Medulla oblongata (tissue), 1 donor: ENCODE measurements around the gene WDR18.

ENCODE experiments used
- DNase-seq: peaks from one replicate; pipeline ENCODE4 v3.0.0-alpha.2; 2015; ENCODE audit errors: extremely low spot score

WDR18 gene

DNA sequence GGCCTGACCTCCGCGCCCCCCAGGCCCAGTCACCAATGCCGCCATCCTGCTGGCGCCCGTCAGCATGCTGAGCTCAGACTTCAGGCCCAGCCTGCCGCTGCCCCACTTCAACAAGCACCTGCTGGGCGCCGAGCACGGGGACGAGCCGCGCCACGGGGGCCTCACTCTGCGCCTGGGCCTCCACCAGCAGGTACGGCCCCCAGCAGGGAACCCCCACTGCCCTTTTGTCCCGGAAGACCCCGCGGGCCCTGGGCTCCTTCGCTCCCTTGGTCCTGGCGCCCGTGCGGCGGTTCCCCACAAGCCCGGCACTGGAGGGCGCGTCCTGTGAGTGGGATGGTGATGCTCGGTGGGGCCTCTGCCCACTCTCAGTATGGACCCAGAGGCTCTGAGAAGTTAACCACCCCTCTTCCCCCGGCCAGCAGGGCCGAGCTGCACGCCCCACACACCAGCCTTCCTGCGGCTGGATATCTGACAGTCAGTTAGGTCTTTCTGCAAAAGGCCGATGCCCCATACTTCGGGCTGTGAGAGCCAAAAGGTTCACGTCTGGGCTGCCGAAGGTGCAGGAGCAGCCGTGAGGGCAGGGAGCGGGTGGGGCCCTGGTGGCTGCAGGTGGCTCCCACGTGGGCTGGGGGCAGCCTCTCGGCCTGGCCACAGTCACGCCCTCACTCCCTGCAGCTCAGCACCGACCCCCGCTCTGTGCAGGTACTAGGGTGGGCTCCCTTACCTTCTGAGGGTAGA is 8.0 kb downstream of the WDR18 start:
- DNase-seq: no peak

GRCh38 chr19:992670-993055 is 8.5 kb downstream of the WDR18 start:
- DNase-seq: no peak

GRCh38 chr19:993361-993830 is 9.3 kb downstream of the WDR18 start:
- DNase-seq: no peak

- DNase-seq: no peak
Measured at GRCh38 chr19:993831-994393, 9.8 kb downstream of the WDR18 start.

DNA sequence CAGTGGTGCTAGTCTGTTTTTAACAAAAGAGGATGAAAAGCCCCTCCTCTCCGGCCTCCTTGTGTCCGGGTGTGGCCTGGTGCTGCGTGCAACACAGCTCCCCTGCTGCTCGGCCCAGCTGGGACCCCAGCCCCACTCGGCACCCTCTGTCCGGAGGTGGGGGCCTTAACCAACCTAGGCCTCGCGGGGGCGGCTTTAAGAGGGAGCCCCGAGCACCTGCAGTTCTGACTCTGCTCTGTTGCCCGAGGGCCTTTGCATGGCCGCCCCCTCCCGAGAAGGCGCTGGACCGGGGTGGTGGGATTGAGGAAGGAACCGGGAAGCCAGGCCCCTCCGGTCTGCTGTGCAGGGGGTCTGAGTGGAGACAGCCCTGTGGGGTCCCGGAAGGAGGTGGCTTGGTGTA is 10.4 kb downstream of the WDR18 start:
- DNase-seq: no peak

DNA sequence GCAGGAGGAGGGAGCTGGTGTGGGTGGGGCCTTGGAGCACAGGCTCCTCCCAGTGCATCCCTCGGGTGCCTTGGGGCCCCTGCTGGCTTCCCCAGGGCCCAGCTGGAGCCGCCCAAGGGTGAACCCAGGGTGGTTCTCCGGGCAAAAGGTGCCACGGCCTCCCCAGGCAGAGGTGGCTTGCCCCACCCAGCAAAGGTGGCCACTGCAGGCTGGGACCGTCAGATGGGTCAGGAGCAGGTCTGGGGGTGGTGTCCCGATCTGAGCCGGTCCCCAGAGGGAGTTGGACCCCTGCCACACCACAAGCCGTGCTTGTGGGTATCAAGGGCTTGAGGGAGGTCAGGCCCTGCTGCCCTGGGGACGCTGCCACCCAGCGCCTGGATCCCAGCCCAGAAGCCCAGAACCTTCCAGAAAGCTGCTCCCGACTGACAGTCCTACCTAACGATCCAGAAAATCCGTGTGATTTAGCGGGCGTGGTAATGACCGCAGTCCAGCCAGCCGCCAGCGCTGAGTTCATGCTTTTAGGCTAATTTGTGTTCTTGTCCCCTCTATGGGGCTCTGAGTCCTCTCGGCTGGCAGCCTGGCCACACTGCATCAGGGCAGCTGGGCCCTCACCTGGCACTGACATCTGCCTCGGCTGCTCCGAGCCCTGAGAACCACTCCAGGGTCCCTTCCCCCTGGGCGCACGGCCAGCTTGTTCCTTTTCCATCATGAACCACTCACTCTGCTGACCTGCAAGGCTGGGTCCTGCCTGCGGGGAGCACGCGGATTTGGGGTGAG is 11.1 kb downstream of the WDR18 start:
- no peak for DNase-seq

DNA sequence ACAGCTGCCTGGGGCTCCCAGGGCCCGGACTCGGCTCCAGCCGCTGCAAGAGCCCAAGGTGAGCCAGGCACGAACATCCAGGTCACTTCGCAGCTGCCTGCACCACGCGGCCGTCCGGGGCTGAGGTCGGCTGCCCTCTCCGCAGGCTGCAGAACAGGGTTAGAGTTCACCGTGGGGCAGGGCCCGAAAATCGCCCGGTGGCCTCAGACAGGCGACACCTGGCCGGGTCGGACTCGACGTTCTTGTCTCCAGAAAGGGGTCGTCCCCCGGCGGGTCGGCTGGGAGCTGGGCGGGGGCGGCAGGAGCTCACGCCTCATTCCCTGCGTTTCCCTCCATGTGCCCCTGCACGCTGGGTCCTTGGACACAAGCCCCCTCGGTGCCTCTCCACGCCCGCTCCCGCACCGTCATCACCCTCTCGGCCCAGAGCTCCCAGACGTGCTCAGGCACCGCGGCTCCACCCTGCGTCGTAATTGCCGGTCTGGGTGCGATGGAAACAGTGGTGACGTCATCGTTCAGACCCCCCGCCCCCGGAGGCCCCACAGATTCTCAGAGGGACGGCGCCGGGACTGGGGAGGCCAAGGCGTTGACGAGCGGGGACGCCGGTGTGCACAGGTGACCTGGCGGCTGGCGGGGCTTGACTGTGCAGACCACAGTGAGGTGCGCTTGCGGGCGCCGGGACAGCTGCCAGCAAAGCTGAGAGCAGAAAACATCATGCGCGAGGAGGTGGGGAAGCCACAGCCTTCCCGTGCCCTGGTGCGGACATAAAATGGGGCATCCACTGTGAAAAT is 12.1 kb downstream of the WDR18 start:
- no peak for DNase-seq

DNA sequence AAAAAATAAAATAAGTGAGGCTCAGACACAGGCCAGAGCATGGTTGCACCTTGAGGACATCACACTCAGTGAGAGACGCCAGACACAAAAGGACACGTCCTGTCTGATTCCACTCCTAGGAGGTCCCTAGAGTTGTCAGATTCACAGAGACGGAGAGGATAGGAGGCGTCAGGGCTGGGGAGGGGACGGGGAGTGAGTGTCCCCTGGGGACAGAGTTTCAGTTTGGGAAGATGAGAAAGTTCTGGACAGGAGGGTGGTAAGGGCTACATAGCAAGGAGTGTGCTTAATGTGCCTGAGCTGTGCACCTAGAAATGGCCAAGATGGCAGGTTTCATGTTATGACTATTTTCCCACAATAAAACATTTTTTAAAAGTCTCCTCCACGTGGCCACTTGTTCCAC is 13.9 kb downstream of the WDR18 start:
- DNase-seq: no peak

DNA sequence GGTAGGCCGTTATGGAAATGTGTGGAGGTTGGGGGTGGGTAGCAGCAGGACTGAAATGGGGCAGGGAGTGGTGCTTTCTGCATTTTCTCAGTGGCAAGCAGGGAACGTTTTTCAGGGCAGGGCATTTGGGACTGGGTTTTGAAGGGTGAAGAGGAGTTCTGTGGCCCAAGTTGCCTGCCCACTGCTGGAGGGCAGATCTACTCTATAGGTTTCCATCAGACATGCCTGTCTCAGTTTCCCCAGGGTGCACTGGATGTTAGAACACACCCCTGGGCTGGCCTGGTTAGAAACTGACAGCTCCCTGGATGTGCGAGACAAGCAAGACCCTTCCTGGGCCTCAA is 15.2 kb downstream of the WDR18 start:
- no peak for DNase-seq

- DNase-seq: no peak
Measured at GRCh38 chr19:1000095-1000494, 15.9 kb downstream of the WDR18 start, which contains the start of gene GRIN3B. GRIN3B (plus strand) TSS chr19:1000419; CDS start chr19:1000438, 19 bp downstream.

DNA sequence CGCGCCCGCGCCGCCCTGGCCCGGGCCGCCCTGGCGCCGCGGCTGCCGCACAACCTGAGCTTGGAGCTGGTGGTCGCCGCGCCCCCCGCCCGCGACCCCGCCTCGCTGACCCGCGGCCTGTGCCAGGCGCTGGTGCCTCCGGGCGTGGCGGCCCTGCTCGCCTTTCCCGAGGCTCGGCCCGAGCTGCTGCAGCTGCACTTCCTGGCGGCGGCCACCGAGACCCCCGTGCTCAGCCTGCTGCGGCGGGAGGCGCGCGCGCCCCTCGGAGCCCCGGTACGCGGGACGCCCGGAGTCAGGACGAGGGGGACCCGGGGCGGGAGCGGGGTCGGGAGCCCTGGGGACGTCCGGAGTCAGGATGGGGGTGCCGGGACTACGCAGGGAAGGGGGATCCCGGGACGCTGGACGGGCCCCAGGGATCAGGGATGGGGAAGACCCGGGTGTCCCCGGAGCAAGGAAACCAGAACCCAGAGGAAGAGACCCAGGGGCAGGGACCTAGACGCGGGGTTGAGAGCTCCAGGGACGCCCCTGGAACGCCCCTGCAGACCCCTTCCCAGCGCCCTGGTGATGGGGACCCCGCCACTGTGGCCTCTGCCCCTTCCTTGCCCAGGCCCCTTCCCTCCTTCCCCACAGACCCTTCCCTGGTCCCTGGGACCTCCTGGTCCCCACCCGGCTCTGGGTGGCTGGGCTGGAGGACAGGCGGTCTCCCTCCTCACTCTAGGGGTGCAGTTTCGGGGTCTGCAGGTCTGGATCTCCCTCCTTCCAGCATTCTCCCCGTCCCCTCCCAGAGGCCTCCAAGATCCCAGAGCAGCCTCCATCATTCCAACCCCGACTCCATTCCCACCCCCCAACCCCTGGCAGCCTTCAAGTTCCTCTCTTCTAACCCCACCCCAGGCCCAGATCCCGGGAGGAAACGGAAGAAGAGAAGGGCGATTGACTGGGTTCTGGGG is 16.7 kb downstream of the WDR18 start:
- no peak for DNase-seq

GRCh38 chr19:1001538-1002166 is 17.5 kb downstream of the WDR18 start:
- no peak for DNase-seq

- DNase-seq: no peak
Measured at GRCh38 chr19:1002600-1002999, 18.5 kb downstream of the WDR18 start.

DNA sequence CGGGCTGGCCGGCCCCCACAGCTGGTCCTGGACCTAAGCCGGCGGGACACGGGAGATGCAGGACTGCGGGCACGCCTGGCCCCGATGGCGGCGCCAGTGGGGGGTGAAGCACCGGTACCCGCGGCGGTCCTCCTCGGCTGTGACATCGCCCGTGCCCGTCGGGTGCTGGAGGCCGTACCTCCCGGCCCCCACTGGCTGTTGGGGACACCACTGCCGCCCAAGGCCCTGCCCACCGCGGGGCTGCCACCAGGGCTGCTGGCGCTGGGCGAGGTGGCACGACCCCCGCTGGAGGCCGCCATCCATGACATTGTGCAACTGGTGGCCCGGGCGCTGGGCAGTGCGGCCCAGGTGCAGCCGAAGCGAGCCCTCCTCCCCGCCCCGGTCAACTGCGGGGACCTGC is 19.1 kb downstream of the WDR18 start:
- no peak for DNase-seq

DNA sequence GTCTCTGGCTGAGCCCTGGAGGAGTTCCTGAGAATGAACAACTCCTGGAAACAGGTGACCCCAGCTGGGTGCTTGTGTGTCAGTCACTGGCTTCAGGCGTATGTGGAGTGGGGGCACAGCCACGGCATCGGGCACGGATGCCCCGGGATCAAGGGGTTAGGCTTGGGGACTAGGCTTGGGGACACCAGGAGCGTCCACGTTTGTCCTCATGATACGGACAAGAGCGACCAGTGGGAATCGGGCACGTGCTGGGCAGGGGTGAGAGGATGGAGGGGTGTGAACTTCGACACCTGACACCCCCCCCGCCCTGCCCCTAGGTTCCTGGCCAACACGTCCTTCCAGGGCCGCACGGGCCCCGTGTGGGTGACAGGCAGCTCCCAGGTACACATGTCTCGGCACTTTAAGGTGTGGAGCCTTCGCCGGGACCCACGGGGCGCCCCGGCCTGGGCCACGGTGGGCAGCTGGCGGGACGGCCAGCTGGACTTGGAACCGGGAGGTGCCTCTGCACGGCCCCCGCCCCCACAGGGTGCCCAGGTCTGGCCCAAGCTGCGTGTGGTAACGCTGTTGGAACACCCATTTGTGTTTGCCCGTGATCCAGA is 20.2 kb downstream of the WDR18 start:
- DNase-seq: no peak

DNA sequence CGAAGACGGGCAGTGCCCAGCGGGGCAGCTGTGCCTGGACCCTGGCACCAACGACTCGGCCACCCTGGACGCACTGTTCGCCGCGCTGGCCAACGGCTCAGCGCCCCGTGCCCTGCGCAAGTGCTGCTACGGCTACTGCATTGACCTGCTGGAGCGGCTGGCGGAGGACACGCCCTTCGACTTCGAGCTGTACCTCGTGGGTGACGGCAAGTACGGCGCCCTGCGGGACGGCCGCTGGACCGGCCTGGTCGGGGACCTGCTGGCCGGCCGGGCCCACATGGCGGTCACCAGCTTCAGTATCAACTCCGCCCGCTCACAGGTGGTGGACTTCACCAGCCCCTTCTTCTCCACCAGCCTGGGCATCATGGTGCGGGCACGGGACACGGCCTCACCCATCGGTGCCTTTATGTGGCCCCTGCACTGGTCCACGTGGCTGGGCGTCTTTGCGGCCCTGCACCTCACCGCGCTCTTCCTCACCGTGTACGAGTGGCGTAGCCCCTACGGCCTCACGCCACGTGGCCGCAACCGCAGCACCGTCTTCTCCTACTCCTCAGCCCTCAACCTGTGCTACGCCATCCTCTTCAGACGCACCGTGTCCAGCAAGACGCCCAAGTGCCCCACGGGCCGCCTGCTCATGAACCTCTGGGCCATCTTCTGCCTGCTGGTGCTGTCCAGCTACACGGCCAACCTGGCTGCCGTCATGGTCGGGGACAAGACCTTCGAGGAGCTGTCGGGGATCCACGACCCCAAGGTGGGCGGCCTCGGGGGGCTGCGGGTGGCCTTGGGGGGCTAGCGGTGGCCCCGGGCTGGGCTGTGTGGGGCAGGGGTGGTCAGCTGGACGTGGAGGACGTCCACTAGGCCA is 20.9 kb downstream of the WDR18 start:
- no peak for DNase-seq

DNA sequence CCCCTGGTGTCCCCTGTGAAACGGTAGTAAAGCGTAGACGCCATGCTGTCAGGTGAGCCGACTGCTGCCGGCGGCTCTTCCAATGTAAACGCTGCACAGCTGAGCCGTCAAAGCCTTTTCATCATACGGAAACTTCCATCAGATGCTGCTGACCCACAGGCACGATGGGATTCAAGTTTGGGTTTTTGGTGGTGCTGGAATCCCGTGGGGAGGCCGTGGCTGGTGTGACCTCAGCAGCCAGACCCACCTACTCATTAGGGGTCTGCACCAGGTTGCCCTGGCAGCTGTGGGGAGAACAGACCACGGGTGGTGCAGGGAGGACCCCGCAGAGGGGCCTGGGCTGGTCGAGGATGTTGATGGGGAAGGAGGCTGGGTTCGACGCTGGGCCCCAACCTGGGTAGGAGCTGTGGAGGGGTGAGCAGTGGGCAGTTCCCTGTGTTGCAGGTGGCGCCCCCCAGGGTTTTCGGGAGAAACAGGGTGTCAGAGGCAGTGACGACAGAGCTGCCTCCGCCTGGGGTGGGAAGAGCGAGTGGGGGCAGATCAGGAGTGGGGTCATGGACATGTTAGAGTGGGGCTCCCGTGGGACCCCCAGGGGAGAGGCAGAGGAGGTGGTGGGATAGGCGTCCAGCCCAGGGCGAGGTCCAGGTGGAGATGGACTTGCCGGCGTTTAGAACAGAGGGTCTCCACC is 22.7 kb downstream of the WDR18 start:
- no peak for DNase-seq

- no peak for DNase-seq
Measured at GRCh38 chr19:1007399-1008251, 23.5 kb downstream of the WDR18 start.
